DOHH2 (cell line): ENCODE results near the gene OR4C3.
"Not testable (repeated sequence)": the region's sequence is repeated elsewhere in the genome, so short reads cannot be mapped to it uniquely, and the experiment has no call there.

Source experiments
- EZH2phosphoT487 ChIP-seq: fragments of 200-600 bp; sonication (generic); IDR thresholded peaks from 2 replicates; pipeline ENCODE4 v1.6.1; 2017; ENCODE audit warnings: borderline replicate concordance, mild to moderate bottlenecking, antibody characterized with exemption, low read length, moderate library complexity, mixed read lengths
- TF ChIP-seq, protein P1 (sequence below): fragments of 200-600 bp; sonication (generic); IDR thresholded peaks from one replicate; pipeline ENCODE4 v1.5.1; 2014; ENCODE audit warnings: antibody characterized with exemption, mild to moderate bottlenecking, low read depth, low read length; ENCODE audit not compliant: poor library complexity, severe bottlenecking

DNA sequence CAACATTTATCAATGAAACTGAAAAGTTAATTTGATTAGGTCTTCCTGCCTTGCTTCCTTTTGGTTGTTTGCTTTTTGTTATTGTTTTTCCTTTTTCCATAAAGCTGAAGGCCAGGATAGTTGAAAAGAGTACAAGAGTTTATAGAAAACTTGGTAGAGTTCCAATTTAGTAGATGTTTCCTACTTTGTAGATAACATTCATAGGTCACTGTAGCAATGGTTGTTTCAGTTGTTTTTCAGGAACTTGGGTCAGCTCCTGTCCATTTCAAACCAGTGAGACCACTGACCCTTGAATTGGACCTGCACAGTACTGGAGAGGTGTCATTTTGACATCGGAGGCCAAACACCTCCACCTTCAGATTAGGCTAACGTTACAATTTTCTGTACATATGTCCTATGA, 4.9 kb upstream of the OR4C3 start:
- TF ChIP-seq, protein P1, sequence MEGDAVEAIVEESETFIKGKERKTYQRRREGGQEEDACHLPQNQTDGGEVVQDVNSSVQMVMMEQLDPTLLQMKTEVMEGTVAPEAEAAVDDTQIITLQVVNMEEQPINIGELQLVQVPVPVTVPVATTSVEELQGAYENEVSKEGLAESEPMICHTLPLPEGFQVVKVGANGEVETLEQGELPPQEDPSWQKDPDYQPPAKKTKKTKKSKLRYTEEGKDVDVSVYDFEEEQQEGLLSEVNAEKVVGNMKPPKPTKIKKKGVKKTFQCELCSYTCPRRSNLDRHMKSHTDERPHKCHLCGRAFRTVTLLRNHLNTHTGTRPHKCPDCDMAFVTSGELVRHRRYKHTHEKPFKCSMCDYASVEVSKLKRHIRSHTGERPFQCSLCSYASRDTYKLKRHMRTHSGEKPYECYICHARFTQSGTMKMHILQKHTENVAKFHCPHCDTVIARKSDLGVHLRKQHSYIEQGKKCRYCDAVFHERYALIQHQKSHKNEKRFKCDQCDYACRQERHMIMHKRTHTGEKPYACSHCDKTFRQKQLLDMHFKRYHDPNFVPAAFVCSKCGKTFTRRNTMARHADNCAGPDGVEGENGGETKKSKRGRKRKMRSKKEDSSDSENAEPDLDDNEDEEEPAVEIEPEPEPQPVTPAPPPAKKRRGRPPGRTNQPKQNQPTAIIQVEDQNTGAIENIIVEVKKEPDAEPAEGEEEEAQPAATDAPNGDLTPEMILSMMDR = not testable (repeated sequence)
- not testable (repeated sequence) for TF ChIP-seq EZH2phosphoT487
